H1 (cell line): ENCODE results near the gene SPCS1. TPM values are rescaled to one million over a fixed set of nuclear protein-coding genes. Genes with fewer than 3 reads are reported as not detected.

Experiments
- BACH1 ChIP-seq: IDR thresholded peaks from 2 replicates; pipeline ENCODE4 v1.6.1; 2012; ENCODE audit warnings: low read length, improper control_type of control experiment
- CTBP2 ChIP-seq: IDR thresholded peaks from 2 replicates; pipeline ENCODE4 v1.7.0; 2011; ENCODE audit warnings: borderline replicate concordance, mild to moderate bottlenecking, moderate library complexity, mixed read lengths, low read length; ENCODE audit not compliant: insufficient read depth, insufficient read length
- SAP30 ChIP-seq: fragments of 300-600 bp; sonication (generic); IDR thresholded peaks from 2 replicates; pipeline ENCODE4 v1.7.1; 2012; ENCODE audit warnings: low read length, moderate library complexity, mild to moderate bottlenecking, inconsistent platforms; ENCODE audit not compliant: insufficient read depth, insufficient replicate concordance
- polyA plus RNA-seq, 7 experiments: library from polyadenylated mRNA; depleted of rRNA in 3 of 7; stranded (reverse) in 5 of 7; unstranded in 2 of 7; fragments of >200 nt in 5 of 7; fragments of 200-250 nt in 2 of 7; gene quantifications; 1 replicate in 5 of 7; 2 replicates in 1 of 7; 4 replicates in 1 of 7; pipeline versions ENCODE4 v1.2.1 to v1.2.3, GENCODE V29; 2011 to 2013; ENCODE audit warnings: missing spikeins in 2 of 7, mixed read lengths in 2 of 7
- total RNA-seq: library from RNA; stranded (reverse); fragmentation: NEBNext Ultra II Directional; extraction: Animal tissue kit (Norgen Biotek cat#: 25700); gene quantifications from 2 replicates; pipeline ENCODE4 v1.2.1, GENCODE V29; 2021
- TF ChIP-seq, protein P1 (sequence below): fragments of 300-600 bp; sonication (generic); IDR thresholded peaks from 2 replicates; pipeline ENCODE4 v1.7.1; 2012; ENCODE audit warnings: low read length, moderate library complexity, mild to moderate bottlenecking, inconsistent platforms; ENCODE audit not compliant: insufficient replicate concordance
- TF ChIP-seq, protein P2 (sequence below): IDR thresholded peaks from 2 replicates; pipeline ENCODE4 v1.6.1; 2011; ENCODE audit warnings: low read depth, mild to moderate bottlenecking, low read length; ENCODE audit not compliant: insufficient read depth
- TF ChIP-seq, protein P3 (sequence below): IDR thresholded peaks from 2 replicates; pipeline ENCODE4 v1.6.1; 2011; ENCODE audit warnings: low read length, improper control_type of control experiment

Gene SPCS1
- total and polyA plus RNA-seq, 2 of the 8 experiments (the other 6 are each of a cell fraction or from before 2014, with no cell fraction given), result 104 to 191 TPM

DNA sequence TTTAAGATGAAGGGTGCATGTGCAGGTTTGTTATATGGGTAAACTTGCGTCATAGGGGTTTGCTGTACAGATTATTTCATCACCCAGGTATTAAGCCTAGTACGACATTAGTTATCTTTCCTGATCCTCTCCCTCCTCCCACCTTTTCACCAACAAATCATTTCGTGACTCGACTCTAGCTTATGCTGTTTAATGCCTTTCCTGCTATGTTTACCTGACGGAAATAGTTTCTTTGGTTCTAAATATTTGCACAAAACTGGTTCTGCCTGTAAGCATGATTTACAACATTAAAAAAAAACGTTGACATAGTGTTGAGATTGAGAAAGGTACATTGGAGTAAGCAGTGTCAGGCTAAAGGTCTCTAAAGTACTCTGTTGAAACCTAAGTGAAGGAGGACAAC is 17.6 kb upstream of the SPCS1 start (continued):
- TF ChIP-seq, protein P1, sequence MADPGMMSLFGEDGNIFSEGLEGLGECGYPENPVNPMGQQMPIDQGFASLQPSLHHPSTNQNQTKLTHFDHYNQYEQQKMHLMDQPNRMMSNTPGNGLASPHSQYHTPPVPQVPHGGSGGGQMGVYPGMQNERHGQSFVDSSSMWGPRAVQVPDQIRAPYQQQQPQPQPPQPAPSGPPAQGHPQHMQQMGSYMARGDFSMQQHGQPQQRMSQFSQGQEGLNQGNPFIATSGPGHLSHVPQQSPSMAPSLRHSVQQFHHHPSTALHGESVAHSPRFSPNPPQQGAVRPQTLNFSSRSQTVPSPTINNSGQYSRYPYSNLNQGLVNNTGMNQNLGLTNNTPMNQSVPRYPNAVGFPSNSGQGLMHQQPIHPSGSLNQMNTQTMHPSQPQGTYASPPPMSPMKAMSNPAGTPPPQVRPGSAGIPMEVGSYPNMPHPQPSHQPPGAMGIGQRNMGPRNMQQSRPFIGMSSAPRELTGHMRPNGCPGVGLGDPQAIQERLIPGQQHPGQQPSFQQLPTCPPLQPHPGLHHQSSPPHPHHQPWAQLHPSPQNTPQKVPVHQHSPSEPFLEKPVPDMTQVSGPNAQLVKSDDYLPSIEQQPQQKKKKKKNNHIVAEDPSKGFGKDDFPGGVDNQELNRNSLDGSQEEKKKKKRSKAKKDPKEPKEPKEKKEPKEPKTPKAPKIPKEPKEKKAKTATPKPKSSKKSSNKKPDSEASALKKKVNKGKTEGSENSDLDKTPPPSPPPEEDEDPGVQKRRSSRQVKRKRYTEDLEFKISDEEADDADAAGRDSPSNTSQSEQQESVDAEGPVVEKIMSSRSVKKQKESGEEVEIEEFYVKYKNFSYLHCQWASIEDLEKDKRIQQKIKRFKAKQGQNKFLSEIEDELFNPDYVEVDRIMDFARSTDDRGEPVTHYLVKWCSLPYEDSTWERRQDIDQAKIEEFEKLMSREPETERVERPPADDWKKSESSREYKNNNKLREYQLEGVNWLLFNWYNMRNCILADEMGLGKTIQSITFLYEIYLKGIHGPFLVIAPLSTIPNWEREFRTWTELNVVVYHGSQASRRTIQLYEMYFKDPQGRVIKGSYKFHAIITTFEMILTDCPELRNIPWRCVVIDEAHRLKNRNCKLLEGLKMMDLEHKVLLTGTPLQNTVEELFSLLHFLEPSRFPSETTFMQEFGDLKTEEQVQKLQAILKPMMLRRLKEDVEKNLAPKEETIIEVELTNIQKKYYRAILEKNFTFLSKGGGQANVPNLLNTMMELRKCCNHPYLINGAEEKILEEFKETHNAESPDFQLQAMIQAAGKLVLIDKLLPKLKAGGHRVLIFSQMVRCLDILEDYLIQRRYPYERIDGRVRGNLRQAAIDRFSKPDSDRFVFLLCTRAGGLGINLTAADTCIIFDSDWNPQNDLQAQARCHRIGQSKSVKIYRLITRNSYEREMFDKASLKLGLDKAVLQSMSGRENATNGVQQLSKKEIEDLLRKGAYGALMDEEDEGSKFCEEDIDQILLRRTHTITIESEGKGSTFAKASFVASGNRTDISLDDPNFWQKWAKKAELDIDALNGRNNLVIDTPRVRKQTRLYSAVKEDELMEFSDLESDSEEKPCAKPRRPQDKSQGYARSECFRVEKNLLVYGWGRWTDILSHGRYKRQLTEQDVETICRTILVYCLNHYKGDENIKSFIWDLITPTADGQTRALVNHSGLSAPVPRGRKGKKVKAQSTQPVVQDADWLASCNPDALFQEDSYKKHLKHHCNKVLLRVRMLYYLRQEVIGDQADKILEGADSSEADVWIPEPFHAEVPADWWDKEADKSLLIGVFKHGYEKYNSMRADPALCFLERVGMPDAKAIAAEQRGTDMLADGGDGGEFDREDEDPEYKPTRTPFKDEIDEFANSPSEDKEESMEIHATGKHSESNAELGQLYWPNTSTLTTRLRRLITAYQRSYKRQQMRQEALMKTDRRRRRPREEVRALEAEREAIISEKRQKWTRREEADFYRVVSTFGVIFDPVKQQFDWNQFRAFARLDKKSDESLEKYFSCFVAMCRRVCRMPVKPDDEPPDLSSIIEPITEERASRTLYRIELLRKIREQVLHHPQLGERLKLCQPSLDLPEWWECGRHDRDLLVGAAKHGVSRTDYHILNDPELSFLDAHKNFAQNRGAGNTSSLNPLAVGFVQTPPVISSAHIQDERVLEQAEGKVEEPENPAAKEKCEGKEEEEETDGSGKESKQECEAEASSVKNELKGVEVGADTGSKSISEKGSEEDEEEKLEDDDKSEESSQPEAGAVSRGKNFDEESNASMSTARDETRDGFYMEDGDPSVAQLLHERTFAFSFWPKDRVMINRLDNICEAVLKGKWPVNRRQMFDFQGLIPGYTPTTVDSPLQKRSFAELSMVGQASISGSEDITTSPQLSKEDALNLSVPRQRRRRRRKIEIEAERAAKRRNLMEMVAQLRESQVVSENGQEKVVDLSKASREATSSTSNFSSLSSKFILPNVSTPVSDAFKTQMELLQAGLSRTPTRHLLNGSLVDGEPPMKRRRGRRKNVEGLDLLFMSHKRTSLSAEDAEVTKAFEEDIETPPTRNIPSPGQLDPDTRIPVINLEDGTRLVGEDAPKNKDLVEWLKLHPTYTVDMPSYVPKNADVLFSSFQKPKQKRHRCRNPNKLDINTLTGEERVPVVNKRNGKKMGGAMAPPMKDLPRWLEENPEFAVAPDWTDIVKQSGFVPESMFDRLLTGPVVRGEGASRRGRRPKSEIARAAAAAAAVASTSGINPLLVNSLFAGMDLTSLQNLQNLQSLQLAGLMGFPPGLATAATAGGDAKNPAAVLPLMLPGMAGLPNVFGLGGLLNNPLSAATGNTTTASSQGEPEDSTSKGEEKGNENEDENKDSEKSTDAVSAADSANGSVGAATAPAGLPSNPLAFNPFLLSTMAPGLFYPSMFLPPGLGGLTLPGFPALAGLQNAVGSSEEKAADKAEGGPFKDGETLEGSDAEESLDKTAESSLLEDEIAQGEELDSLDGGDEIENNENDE, result no peak
- TF ChIP-seq CTBP2, result no peak
- TF ChIP-seq, protein P2, sequence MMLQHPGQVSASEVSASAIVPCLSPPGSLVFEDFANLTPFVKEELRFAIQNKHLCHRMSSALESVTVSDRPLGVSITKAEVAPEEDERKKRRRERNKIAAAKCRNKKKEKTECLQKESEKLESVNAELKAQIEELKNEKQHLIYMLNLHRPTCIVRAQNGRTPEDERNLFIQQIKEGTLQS, result no peak
- no peak for TF ChIP-seq BACH1
- TF ChIP-seq, protein P3, sequence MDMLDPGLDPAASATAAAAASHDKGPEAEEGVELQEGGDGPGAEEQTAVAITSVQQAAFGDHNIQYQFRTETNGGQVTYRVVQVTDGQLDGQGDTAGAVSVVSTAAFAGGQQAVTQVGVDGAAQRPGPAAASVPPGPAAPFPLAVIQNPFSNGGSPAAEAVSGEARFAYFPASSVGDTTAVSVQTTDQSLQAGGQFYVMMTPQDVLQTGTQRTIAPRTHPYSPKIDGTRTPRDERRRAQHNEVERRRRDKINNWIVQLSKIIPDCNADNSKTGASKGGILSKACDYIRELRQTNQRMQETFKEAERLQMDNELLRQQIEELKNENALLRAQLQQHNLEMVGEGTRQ, result no peak
- TF ChIP-seq SAP30, result no peak
